Body of pancreas (tissue), 4 donors: ENCODE measurements around the gene CDKN1C. TPM values are rescaled to one million over a fixed set of nuclear protein-coding genes. Genes with fewer than 3 reads are reported as not detected.

Source experiments
- ATAC-seq: fragments of 150-250 bp; one replicate; pipeline ENCODE4 v1.9.1; 2016
- DNase-seq, 4 donors: peaks; one replicate each; pipeline ENCODE4 v3.0.0-alpha.2; 2019
- H3K27ac ChIP-seq, 4 donors: fragments of 200-600 bp; sonication (generic); 1 replicate in 3 of 4; 2 replicates in 1 of 4; pipeline versions ENCODE4 v1.5.1 to v1.6.1; 2016 to 2019; ENCODE audit warnings: mild to moderate bottlenecking in 1 of 4, mixed read lengths in 1 of 4, moderate library complexity in 1 of 4
- H3K27me3 ChIP-seq, 2 donors: fragments of 200-600 bp; sonication (generic); one replicate each; pipeline ENCODE4 v1.6.0; 2016; ENCODE audit warnings: mild to moderate bottlenecking in 1 of 2
- H3K36me3 ChIP-seq, 2 donors: fragments of 200-600 bp; sonication (generic); replicated peaks in 1 of 2; 2 replicates each; pipeline ENCODE4 v1.5.1; 2016; ENCODE audit warnings: low read depth in 2 of 2; ENCODE audit not compliant: insufficient read depth in 1 of 2
- H3K4me1 ChIP-seq: fragments of 200-600 bp; sonication (generic); one replicate; pipeline ENCODE4 v1.6.0; 2016
- H3K4me3 ChIP-seq, 2 donors: fragments of 200-600 bp; sonication (generic); 1 replicate in 1 of 2; 2 replicates in 1 of 2; pipeline ENCODE4 v1.5.1; 2016 to 2019
- H3K9me3 ChIP-seq, 3 donors: fragments of 200-600 bp; sonication (generic); 1 replicate in 2 of 3; 2 replicates in 1 of 3; pipeline ENCODE4 v1.5.1; 2016
- POLR2A ChIP-seq, 3 donors: fragments of 450-650 bp; IDR thresholded peaks; one replicate each; pipeline ENCODE4 v1.6.1; 2016; ENCODE audit warnings: antibody characterized with exemption in 3 of 3, mild to moderate bottlenecking in 2 of 3
- WGBS, 2 donors: methylation state at CpG; one replicate each; pipeline ENCODE4 v1.1.5; 2017; 5-methylcytosine and 5-hydroxymethylcytosine counted together
- intact Hi-C: fragments of 100-400 bp; cut with DNase I; formaldehyde crosslinking; loops from one replicate; pipeline ENCODE4 v1.15.1; 2023
- total RNA-seq, 2 donors: library from RNA; depleted of rRNA; stranded (reverse); fragments of >200 nt; gene quantifications; one replicate each; pipeline ENCODE4 v1.1.0, GENCODE V29; 2016
- TF ChIP-seq, protein P1 (sequence below), 7 experiments: fragments of 450-650 bp in 4 of 7; fragments of 200-600 bp in 3 of 7; sonication (generic) in 3 of 7; IDR thresholded peaks; one replicate each; pipeline ENCODE4 v1.5.1; 2016 to 2019; ENCODE audit warnings: antibody characterized with exemption in 7 of 7

The CDKN1C gene
- total RNA-seq, 2 donors from 2014 or later: 35.3 to 231 TPM

DNA sequence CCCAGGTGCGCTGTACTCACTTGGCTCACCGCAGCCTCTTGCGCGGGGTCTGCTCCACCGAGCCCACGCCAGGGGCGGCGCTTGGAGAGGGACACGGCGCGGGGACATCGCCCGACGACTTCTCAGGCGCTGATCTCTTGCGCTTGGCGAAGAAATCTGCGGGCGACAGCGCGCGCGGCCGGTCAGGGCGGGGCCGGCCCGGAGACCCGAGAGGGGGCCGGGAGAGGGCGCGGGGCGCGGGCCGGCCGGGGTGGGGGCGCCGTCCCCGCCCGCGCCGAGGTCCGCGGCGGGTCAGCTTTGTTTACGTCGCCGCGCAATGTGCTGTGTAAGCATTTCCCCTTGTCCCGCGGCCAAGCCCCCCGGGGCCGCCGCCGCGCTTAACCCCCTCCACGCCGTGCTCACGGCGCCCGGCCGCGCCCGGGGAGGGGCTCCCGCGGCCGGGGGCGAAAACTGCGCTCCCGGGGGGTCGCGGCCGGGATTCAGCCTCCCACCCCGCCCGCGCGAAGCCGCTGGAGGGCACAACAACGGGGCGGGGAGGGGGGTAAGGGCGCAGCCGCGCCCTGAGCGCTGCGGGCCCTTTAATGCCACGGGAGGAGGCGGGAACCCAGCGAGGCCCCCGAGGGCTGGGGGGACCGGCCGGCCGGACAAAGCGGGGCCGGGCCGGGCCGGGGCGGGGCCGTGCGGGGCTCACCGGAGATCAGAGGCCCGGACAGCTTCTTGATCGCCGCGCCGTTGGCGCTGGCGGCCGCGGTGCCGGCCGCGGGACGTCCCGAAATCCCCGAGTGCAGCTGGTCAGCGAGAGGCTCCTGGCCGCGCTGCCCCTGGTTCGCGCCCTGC, 1.4 kb downstream of the CDKN1C start:
- H3K27ac ChIP-seq: peak overlapping the region; percentile 1 to 80 (median 70)
- H3K4me3 ChIP-seq: peak overlapping the region; percentile 41 to 48
- no peaks in the 10 kb centered on the region for H3K36me3 ChIP-seq
- DNase-seq: peak in 2 of 4 donors; percentile 46 to 56
- no peaks in the 10 kb centered on the region for H3K27me3 ChIP-seq
- WGBS, 2 donors: 0 to 6% methylated on average over 3 to 95 of the region's 119 CpGs
- intact Hi-C loops: no loop called here
- TF ChIP-seq, protein P1, sequence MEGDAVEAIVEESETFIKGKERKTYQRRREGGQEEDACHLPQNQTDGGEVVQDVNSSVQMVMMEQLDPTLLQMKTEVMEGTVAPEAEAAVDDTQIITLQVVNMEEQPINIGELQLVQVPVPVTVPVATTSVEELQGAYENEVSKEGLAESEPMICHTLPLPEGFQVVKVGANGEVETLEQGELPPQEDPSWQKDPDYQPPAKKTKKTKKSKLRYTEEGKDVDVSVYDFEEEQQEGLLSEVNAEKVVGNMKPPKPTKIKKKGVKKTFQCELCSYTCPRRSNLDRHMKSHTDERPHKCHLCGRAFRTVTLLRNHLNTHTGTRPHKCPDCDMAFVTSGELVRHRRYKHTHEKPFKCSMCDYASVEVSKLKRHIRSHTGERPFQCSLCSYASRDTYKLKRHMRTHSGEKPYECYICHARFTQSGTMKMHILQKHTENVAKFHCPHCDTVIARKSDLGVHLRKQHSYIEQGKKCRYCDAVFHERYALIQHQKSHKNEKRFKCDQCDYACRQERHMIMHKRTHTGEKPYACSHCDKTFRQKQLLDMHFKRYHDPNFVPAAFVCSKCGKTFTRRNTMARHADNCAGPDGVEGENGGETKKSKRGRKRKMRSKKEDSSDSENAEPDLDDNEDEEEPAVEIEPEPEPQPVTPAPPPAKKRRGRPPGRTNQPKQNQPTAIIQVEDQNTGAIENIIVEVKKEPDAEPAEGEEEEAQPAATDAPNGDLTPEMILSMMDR (IDR thresholded peaks at IDR 0.05): no peak
- TF ChIP-seq POLR2A (IDR thresholded peaks at IDR 0.05): no peak
- ATAC-seq: peak; percentile 8
- H3K4me1 ChIP-seq: peaks cover 16% of the 10 kb centered on the region
- H3K9me3 ChIP-seq: no peaks in the 10 kb centered on the region

GRCh38 chr11:2883640-2883978, 2.0 kb downstream of the CDKN1C start:
- no peaks in the 10 kb centered on the region for H3K27me3 ChIP-seq
- peaks cover 16% of the 10 kb centered on the region for H3K4me1 ChIP-seq
- no peaks in the 10 kb centered on the region for H3K9me3 ChIP-seq
- H3K27ac ChIP-seq: peak overlapping the region in 3 of 4 donors; percentile 46 to 80 (median 64)
- H3K4me3 ChIP-seq: peak overlapping the region in 1 of 2 donors; percentile 20
- ATAC-seq: no peak
- TF ChIP-seq POLR2A (IDR thresholded peaks at IDR 0.05): no peak
- TF ChIP-seq, protein P1 (IDR thresholded peaks at IDR 0.05): no peak
- 23 to 73% methylated on average over 15 to 24 of the region's 24 CpGs for WGBS, 2 donors
- intact Hi-C loops: no loop called here
- H3K36me3 ChIP-seq: no peaks in the 10 kb centered on the region
- DNase-seq: no peak

- H3K27ac ChIP-seq: peak overlapping the region in 2 of 4 donors; percentile 6 to 11
- TF ChIP-seq, protein P1 (IDR thresholded peaks at IDR 0.05): no peak
- TF ChIP-seq POLR2A (IDR thresholded peaks at IDR 0.05): peak in 1 of 3 donors; percentile 4
- 52 to 58% methylated on average over 9 to 11 of the region's 11 CpGs for WGBS, 2 donors
- intact Hi-C loops: no loop called here
- ATAC-seq (no peak), DNase-seq (no peak)
- H3K4me3 ChIP-seq: no peak overlapping the region
- no peaks in the 10 kb centered on the region for H3K9me3 ChIP-seq
- no peaks in the 10 kb centered on the region for H3K27me3 ChIP-seq
- peaks cover 16% of the 10 kb centered on the region for H3K4me1 ChIP-seq
- no peaks in the 10 kb centered on the region for H3K36me3 ChIP-seq
Measured at GRCh38 chr11:2882396-2883110, 3.0 kb downstream of the CDKN1C start.

GRCh38 chr11:2881981-2882375, 3.6 kb downstream of the CDKN1C start:
- Histone ChIP-seq H3K4me1 (peaks cover 16% of the 10 kb centered on the region), H3K9me3 (no peaks in the 10 kb centered on the region), H3K27me3 (no peaks in the 10 kb centered on the region), H3K27ac (peak overlapping the region in 2 of 4 donors; percentile 6 to 11), H3K4me3 (no peak overlapping the region), H3K36me3 (no peaks in the 10 kb centered on the region)
- no peak for ATAC-seq
- intact Hi-C loops: no loop called here
- 69 to 80% methylated on average over 5 to 12 of the region's 12 CpGs for WGBS, 2 donors
- no peak for DNase-seq
- TF ChIP-seq POLR2A (IDR thresholded peaks at IDR 0.05): no peak
- TF ChIP-seq, protein P1 (IDR thresholded peaks at IDR 0.05): no peak
